HepG2 (cell line): ENCODE data around the gene ASIC3. TPM values are rescaled to one million over a fixed set of nuclear protein-coding genes. Genes with fewer than 3 reads are reported as not detected.

ENCODE experiments used
- ATF2 ChIP-seq: sonication (generic); formaldehyde crosslinking; IDR thresholded peaks from 2 replicates; pipeline ENCODE4 v1.4.0; 2020; ENCODE audit warnings: missing genetic modification reagents
- HNRNPK ChIP-seq: fragments of 200-400 bp; formaldehyde crosslinking; IDR thresholded peaks from 2 replicates; pipeline ENCODE4 v1.6.1; 2018; ENCODE audit warnings: low read length, low read depth, moderate library complexity, mild to moderate bottlenecking; ENCODE audit not compliant: poor library complexity, severe bottlenecking
- KDM5A ChIP-seq: fragments of 200-600 bp; sonication (generic); IDR thresholded peaks from 2 replicates; pipeline ENCODE4 v1.7.0; 2018; ENCODE audit warnings: antibody characterized with exemption, mild to moderate bottlenecking, low read length, borderline replicate concordance
- SMC3 ChIP-seq: IDR thresholded peaks from 2 replicates; pipeline ENCODE4 v1.6.1; 2011; ENCODE audit warnings: low read length, improper control_type of control experiment
- SNAI1 ChIP-seq: sonication (generic); formaldehyde crosslinking; IDR thresholded peaks from 2 replicates; pipeline ENCODE4 v1.5.0; 2020; ENCODE audit warnings: mild to moderate bottlenecking, missing genetic modification reagents, borderline replicate concordance
- THAP7 ChIP-seq: sonication (generic); formaldehyde crosslinking; IDR thresholded peaks from 2 replicates; pipeline ENCODE4 v1.8.1; 2023; ENCODE audit warnings: mild to moderate bottlenecking, missing genetic modification reagents
- YEATS2 ChIP-seq: sonication (generic); formaldehyde crosslinking; IDR thresholded peaks from 2 replicates; pipeline ENCODE4 v1.4.0; 2020; ENCODE audit warnings: missing genetic modification reagents, borderline replicate concordance
- ZBTB40 ChIP-seq, 2 experiments: fragments of 450-650 bp in 1 of 2; sonication (generic) in 1 of 2; formaldehyde crosslinking in 1 of 2; IDR thresholded peaks; 2 replicates each; pipeline versions ENCODE4 v1.6.1 to v1.8.0; 2016 to 2022; ENCODE audit warnings: antibody characterized with exemption in 1 of 2, mild to moderate bottlenecking in 1 of 2, missing genetic modification reagents in 1 of 2
- ZNF580 ChIP-seq: IDR thresholded peaks from 2 replicates; pipeline ENCODE4 v1.6.1; 2016; ENCODE audit warnings: low read depth, borderline replicate concordance
- polyA plus RNA-seq, 8 experiments: library from polyadenylated mRNA; depleted of rRNA in 3 of 8; stranded (reverse) in 7 of 8; unstranded in 1 of 8; fragments of >200 nt; fragmentation: Illumina TruSeq in 4 of 8; extraction: Trizol in 4 of 8; gene quantifications; 2 replicates each; pipeline versions ENCODE4 v1.2.1 to v1.2.3, GENCODE V29; 2011 to 2016; ENCODE audit warnings: low read depth in 4 of 8, missing spikeins in 1 of 8, mixed read lengths in 1 of 8; ENCODE audit not compliant: insufficient read depth in 1 of 8
- total RNA-seq, 5 experiments: library from RNA; depleted of rRNA; stranded (reverse); fragments of >200 nt; fragmentation: Illumina TruSeq; extraction: Trizol; gene quantifications; 2 replicates each; pipeline ENCODE4 v1.2.3, GENCODE V29; 2016; ENCODE audit warnings: low read depth in 1 of 5
- TF ChIP-seq, protein P1 (sequence below): sonication (generic); formaldehyde crosslinking; IDR thresholded peaks from 2 replicates; pipeline ENCODE4 v1.5.1; 2020; ENCODE audit warnings: mild to moderate bottlenecking, missing genetic modification reagents, borderline replicate concordance
- TF ChIP-seq, protein P2 (sequence below): sonication (generic); formaldehyde crosslinking; IDR thresholded peaks from 2 replicates; pipeline ENCODE4 v1.8.0; 2022; ENCODE audit warnings: missing genetic modification reagents, mild to moderate bottlenecking, moderate library complexity, borderline replicate concordance

ASIC3 gene
- total and polyA plus RNA-seq, 2 of the 13 experiments (the other 11 are each of a cell fraction or from before 2014, with no cell fraction given), result 0.51 TPM; not detected in 1

GRCh38 chr7:151008511-151009323, 39.6 kb upstream of the ASIC3 start (continued):
- TF ChIP-seq SNAI1 (CRISPR knock-in tag) (no peak), KDM5A (no peak), ATF2 (peak; percentile 68), THAP7 (CRISPR knock-in tag) (no peak), YEATS2 (CRISPR knock-in tag) (0 out of 2 replicates have a peak, but pooled peaks have one; percentile 54), HNRNPK (no peak), ZNF580 (no peak; the same call in 1 of the 2 replicates), ZBTB40 (IDR thresholded peaks at IDR 0.05) (no peak), ZBTB40 (CRISPR knock-in tag; IDR thresholded peaks at IDR 0.05) (no peak), SMC3 (no peak)
- TF ChIP-seq, protein P1, sequence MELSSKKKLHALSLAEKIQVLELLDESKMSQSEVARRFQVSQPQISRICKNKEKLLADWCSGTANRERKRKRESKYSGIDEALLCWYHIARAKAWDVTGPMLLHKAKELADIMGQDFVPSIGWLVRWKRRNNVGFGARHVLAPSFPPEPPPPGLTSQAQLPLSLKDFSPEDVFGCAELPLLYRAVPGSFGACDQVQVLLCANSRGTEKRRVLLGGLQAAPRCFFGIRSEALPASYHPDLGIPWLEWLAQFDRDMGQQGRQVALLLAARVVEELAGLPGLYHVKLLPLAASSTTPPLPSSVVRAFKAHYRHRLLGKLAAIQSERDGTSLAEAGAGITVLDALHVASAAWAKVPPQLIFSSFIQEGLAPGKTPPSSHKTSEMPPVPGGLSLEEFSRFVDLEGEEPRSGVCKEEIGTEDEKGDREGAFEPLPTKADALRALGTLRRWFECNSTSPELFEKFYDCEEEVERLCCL (CRISPR knock-in tag), result no peak
- TF ChIP-seq, protein P2, sequence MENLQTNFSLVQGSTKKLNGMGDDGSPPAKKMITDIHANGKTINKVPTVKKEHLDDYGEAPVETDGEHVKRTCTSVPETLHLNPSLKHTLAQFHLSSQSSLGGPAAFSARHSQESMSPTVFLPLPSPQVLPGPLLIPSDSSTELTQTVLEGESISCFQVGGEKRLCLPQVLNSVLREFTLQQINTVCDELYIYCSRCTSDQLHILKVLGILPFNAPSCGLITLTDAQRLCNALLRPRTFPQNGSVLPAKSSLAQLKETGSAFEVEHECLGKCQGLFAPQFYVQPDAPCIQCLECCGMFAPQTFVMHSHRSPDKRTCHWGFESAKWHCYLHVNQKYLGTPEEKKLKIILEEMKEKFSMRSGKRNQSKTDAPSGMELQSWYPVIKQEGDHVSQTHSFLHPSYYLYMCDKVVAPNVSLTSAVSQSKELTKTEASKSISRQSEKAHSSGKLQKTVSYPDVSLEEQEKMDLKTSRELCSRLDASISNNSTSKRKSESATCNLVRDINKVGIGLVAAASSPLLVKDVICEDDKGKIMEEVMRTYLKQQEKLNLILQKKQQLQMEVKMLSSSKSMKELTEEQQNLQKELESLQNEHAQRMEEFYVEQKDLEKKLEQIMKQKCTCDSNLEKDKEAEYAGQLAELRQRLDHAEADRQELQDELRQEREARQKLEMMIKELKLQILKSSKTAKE (CRISPR knock-in tag), result no peak
